T-cell (primary cell): ENCODE results near the gene NT5DC2. TPM values are rescaled to one million over a fixed set of nuclear protein-coding genes. Genes with fewer than 3 reads are reported as not detected.

Experiments
- ATAC-seq, 4 experiments: fragments of 200-7000 bp in 3 of 4; fragments of 150-1000 bp in 1 of 4; cut with Tn5 transposase; replicated peaks in 1 of 4; 1 replicate in 3 of 4; 2 replicates in 1 of 4; pipeline ENCODE4 v1.10.0; 2021; ENCODE audit warnings: moderate library complexity in 3 of 4, mild to moderate bottlenecking in 2 of 4, moderate number of reproducible peaks in 1 of 4
- CTCF ChIA-PET, 2 donors: fragments of 300-600 bp; sonication (Branson Sonifier 250); formaldehyde crosslinking; loops; one replicate each; lab custom pipeline; 2022; ENCODE audit warnings: antibody characterized with exemption in 2 of 2; lab: Charles Lee
- POLR2A ChIA-PET, 2 donors: fragments of 300-600 bp; sonication (Branson Sonifier 250); formaldehyde crosslinking; loops; one replicate each; lab custom pipeline; 2022; ENCODE audit warnings: antibody characterized with exemption in 2 of 2; lab: Charles Lee
- DNase-seq, 35 experiments: peaks; one replicate each; pipeline versions ENCODE4 v3.0.0 to v3.0.0-alpha.2; 2013 to 2023
- H3K27ac ChIP-seq: one replicate; pipeline ENCODE4 v1.5.1; 2013; ENCODE audit warnings: low read length
- H3K27me3 ChIP-seq, 2 experiments: replicated peaks in 1 of 2; 1 replicate in 1 of 2; 2 replicates in 1 of 2; pipeline versions ENCODE4 v1.6.1 to v1.7.0; 2013; ENCODE audit warnings: low read length in 1 of 2, mixed read lengths in 1 of 2; ENCODE audit not compliant: control insufficient read depth in 2 of 2, insufficient read depth in 2 of 2; ENCODE audit errors: extremely low read depth in 1 of 2
- H3K36me3 ChIP-seq, 2 donors: 1 replicate in 1 of 2; 2 replicates in 1 of 2; pipeline versions ENCODE4 v1.6.1 to v1.7.0; 2013; ENCODE audit warnings: low read length in 1 of 2; ENCODE audit not compliant: control insufficient read depth in 2 of 2, insufficient read depth in 1 of 2; ENCODE audit errors: extremely low read depth in 1 of 2
- H3K4me1 ChIP-seq, 2 experiments: 1 replicate in 1 of 2; 2 replicates in 1 of 2; pipeline versions ENCODE4 v1.6.1 to v1.7.0; 2013; ENCODE audit warnings: low read length in 2 of 2, mixed read lengths in 1 of 2; ENCODE audit not compliant: insufficient read depth in 2 of 2, control insufficient read depth in 1 of 2; ENCODE audit errors: extremely low read depth in 1 of 2
- H3K4me3 ChIP-seq, 2 donors: 1 replicate in 1 of 2; 2 replicates in 1 of 2; pipeline versions ENCODE4 v1.5.1 to v1.7.0; 2013; ENCODE audit warnings: mild to moderate bottlenecking in 2 of 2, low read length in 1 of 2, moderate library complexity in 1 of 2; ENCODE audit not compliant: control insufficient read depth in 1 of 2; ENCODE audit errors: extremely low read depth in 1 of 2
- H3K9me3 ChIP-seq: 2 replicates; pipeline ENCODE4 v1.7.0; 2013
- H3K27ac Mint-ChIP-seq, 2 donors: one replicate each; pipeline ENCODE4 v1.8.0; 2020 to 2021; ENCODE audit warnings: mild to moderate bottlenecking in 2 of 2, mixed read lengths in 2 of 2
- H3K27me3 Mint-ChIP-seq, 2 donors: one replicate each; pipeline ENCODE4 v1.8.0; 2021 to 2022; ENCODE audit warnings: mixed read lengths in 2 of 2
- H3K36me3 Mint-ChIP-seq: one replicate; pipeline ENCODE4 v1.8.0; 2021; ENCODE audit warnings: mixed read lengths
- H3K4me1 Mint-ChIP-seq, 3 donors: one replicate each; pipeline ENCODE4 v1.8.0; 2020 to 2022; ENCODE audit warnings: mixed read lengths in 3 of 3, mild to moderate bottlenecking in 1 of 3
- H3K4me3 Mint-ChIP-seq, 3 donors: one replicate each; pipeline ENCODE4 v1.8.0; 2020 to 2022; ENCODE audit warnings: mild to moderate bottlenecking in 3 of 3, mixed read lengths in 3 of 3, moderate library complexity in 3 of 3
- H3K9me3 Mint-ChIP-seq, 3 donors: one replicate each; pipeline ENCODE4 v1.8.0; 2020 to 2022; ENCODE audit warnings: mixed read lengths in 3 of 3
- WGBS: methylation state at CpG from one replicate; pipeline ENCODE4 v1.1.5; 2013; ENCODE audit warnings: missing lambda C conversion rate; ENCODE audit not compliant: insufficient coverage; 5-methylcytosine and 5-hydroxymethylcytosine counted together
- total RNA-seq, 35 experiments: library from RNA in 6 of 35; stranded (reverse) in 6 of 35; fragments of 120-200 nt in 1 of 35; gene quantifications; one replicate each; pipeline versions ENCODE4 v1.2.1 to v1.2.4 and lab custom pipeline; 2013 to 2026

Gene NT5DC2
- total RNA-seq, 5 donors from 2014 or later (not counting 1 experiment from before 2014, with no cell fraction given), result 1.9 to 10.9 (median 7.4) TPM

GRCh38 chr3:52480768-52481715 is 52.6 kb downstream of the NT5DC2 start:
- no peak overlapping the region for H3K27ac Mint-ChIP-seq
- no peak for ATAC-seq
- H3K36me3 ChIP-seq, result peaks cover 42 to 75% of the 10 kb centered on the region in 2 donors

GRCh38 chr3:52479877-52480575 is 53.6 kb downstream of the NT5DC2 start:
- Mint-ChIP-seq H3K27ac (no peak overlapping the region), H3K27me3 (no peaks in the 10 kb centered on the region), H3K4me1 (no peaks in the 10 kb centered on the region), H3K36me3 (peaks cover 38% of the 10 kb centered on the region), H3K4me3 (no peak overlapping the region), H3K9me3 (no peaks in the 10 kb centered on the region)
- Histone ChIP-seq H3K36me3 (peaks cover 38 to 78% of the 10 kb centered on the region in 2 donors), H3K27me3 (no peaks in the 10 kb centered on the region), H3K4me1 (no peaks in the 10 kb centered on the region), H3K4me3 (no peak overlapping the region), H3K27ac (no peak overlapping the region), H3K9me3 (no peaks in the 10 kb centered on the region)
- 94% methylated on average over 7 of the region's 16 CpGs for WGBS
- no peak for DNase-seq
- POLR2A ChIA-PET, result no interaction called here
- no peak for ATAC-seq
- CTCF ChIA-PET, result no interaction called here

More at GRCh38 chr3:52480768-52481715, 52.6 kb downstream of the NT5DC2 start:
- Mint-ChIP-seq H3K27me3 (no peaks in the 10 kb centered on the region), H3K4me3 (no peak overlapping the region), H3K9me3 (no peaks in the 10 kb centered on the region), H3K4me1 (no peaks in the 10 kb centered on the region), H3K36me3 (peaks cover 33% of the 10 kb centered on the region)
- Histone ChIP-seq H3K27me3 (no peaks in the 10 kb centered on the region), H3K9me3 (no peaks in the 10 kb centered on the region), H3K4me3 (no peak overlapping the region), H3K27ac (no peak overlapping the region), H3K4me1 (no peaks in the 10 kb centered on the region)
- DNase-seq, result no peak
- ChIA-PET POLR2A (no interaction called here), CTCF (no interaction called here)
- 97% methylated on average over 17 of the region's 27 CpGs for WGBS

DNA sequence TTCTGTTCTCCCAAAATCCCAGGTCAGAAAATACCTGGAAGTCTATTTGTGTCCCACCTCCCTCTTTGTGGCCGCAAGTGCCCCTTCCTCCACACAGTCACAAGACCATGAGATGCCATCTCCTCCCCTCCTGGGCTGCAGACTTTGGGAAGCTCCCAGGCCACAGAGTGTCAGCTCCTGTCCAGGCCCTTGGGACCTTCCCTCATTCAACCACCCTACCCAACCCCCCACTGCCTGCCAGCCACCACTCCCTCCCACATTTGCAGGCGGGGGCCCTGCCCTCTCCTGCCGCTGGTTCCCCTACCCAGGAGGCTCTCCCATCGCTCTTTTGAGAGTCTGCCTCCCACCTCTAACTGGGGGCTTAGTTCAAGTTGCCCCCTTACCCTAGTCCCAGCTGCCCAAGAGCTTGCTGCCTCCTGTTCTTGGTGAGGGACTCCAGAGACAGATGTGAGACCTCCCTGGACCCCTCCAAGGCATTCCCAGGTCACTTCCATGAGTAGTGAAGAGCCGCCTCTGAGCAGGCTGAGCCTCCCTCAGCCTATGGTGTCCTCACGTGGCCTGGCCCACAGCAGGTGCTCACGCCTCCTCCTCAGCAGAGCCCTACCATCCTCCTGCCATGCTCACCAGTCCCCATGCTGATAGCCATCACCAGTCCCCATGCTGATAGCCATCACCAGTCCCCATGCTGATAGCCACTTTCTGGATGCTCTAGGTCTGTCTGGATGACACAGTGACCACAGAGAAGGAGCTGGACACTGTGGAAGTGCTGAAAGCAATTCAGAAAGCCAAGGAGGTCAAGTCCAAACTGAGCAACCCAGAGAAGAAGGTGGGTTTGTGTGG is 54.4 kb downstream of the NT5DC2 start:
- H3K27me3 Mint-ChIP-seq, result no peaks in the 10 kb centered on the region
- H3K9me3 Mint-ChIP-seq, result no peaks in the 10 kb centered on the region
- Histone ChIP-seq H3K4me1 (no peaks in the 10 kb centered on the region), H3K27me3 (no peaks in the 10 kb centered on the region), H3K27ac (no peak overlapping the region), H3K9me3 (no peaks in the 10 kb centered on the region), H3K4me3 (no peak overlapping the region), H3K36me3 (peaks cover 41 to 85% of the 10 kb centered on the region in 2 donors)
- H3K36me3 Mint-ChIP-seq, result peaks cover 42% of the 10 kb centered on the region
- ChIA-PET POLR2A (no interaction called here), CTCF (no interaction called here)
- WGBS, result 97% methylated on average over 7 of the region's 7 CpGs
- no peak overlapping the region for H3K27ac Mint-ChIP-seq
- no peak overlapping the region for H3K4me3 Mint-ChIP-seq
- ATAC-seq (no peak), DNase-seq (no peak)
- H3K4me1 Mint-ChIP-seq, result no peaks in the 10 kb centered on the region

DNA sequence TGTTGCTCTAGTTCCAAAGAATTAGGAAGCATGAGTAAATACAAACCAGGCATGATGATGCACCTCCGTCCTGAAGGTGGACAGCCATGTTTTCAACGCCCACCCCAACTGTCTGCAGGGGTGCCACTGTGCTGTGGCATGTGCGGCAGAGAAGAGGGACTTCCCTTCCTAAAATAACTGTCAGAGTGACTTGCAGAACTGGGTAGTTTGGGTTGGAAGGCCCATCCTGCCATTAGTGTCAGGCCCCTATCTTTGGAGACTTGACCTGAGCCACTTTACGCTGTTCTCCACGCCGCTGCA is 55.9 kb downstream of the NT5DC2 start:
- peaks cover 46% of the 10 kb centered on the region for H3K36me3 Mint-ChIP-seq
- POLR2A ChIA-PET, result no interaction called here
- H3K4me3 Mint-ChIP-seq, result no peak overlapping the region
- H3K9me3 ChIP-seq, result no peaks in the 10 kb centered on the region
- 98% methylated on average over 5 of the region's 6 CpGs for WGBS
- CTCF ChIA-PET, result no interaction called here
- no peak overlapping the region for H3K27ac Mint-ChIP-seq
- no peak for DNase-seq
- no peaks in the 10 kb centered on the region for H3K4me1 Mint-ChIP-seq
- H3K9me3 Mint-ChIP-seq, result no peaks in the 10 kb centered on the region
- H3K27ac ChIP-seq, result no peak overlapping the region
- ATAC-seq, result no peak
- H3K27me3 ChIP-seq, result no peaks in the 10 kb centered on the region
- no peak overlapping the region for H3K4me3 ChIP-seq
- H3K27me3 Mint-ChIP-seq, result no peaks in the 10 kb centered on the region
- H3K4me1 ChIP-seq, result no peaks in the 10 kb centered on the region
- peaks cover 49 to 92% of the 10 kb centered on the region in 2 donors for H3K36me3 ChIP-seq

GRCh38 chr3:52477076-52477795 is 56.4 kb downstream of the NT5DC2 start:
- ChIA-PET POLR2A (no interaction called here), CTCF (no interaction called here)
- no peak overlapping the region for H3K4me3 ChIP-seq
- Mint-ChIP-seq H3K9me3 (no peaks in the 10 kb centered on the region), H3K27ac (no peak overlapping the region), H3K27me3 (no peaks in the 10 kb centered on the region), H3K4me1 (no peaks in the 10 kb centered on the region), H3K36me3 (peaks cover 47% of the 10 kb centered on the region), H3K4me3 (no peak overlapping the region)
- ATAC-seq (no peak), DNase-seq (no peak)
- peaks cover 51 to 92% of the 10 kb centered on the region in 2 donors for H3K36me3 ChIP-seq
- no peaks in the 10 kb centered on the region for H3K27me3 ChIP-seq
- 98% methylated on average over 15 of the region's 16 CpGs for WGBS
- no peak overlapping the region for H3K27ac ChIP-seq
- H3K9me3 ChIP-seq, result no peaks in the 10 kb centered on the region
- H3K4me1 ChIP-seq, result no peaks in the 10 kb centered on the region
